Stomach (tissue), 4 donors: Measurements from ENCODE around the gene C2CD3.

ENCODE experiments used
- EP300 ChIP-seq: sonication (generic); formaldehyde crosslinking; IDR thresholded peaks from one replicate; pipeline ENCODE4 v1.6.1; 2017; ENCODE audit warnings: antibody characterized with exemption
- POLR2AphosphoS5 ChIP-seq, 3 donors: sonication (generic); formaldehyde crosslinking; IDR thresholded peaks; one replicate each; pipeline ENCODE4 v1.6.1; 2016; ENCODE audit warnings: antibody characterized with exemption in 3 of 3

GRCh38 chr11:74091549-74091948 lies 79.3 kb downstream of the C2CD3 start:
- TF ChIP-seq POLR2AphosphoS5 (IDR thresholded peaks at IDR 0.05) (no peak), EP300 (no peak)
